ENCODE results near the gene PRR32. TPM values are rescaled to one million over a fixed set of nuclear protein-coding genes. Genes with fewer than 3 reads are reported as not detected.

PRR32 gene
- total and polyA plus RNA-seq, 2 donors (not counting 1 experiment from before 2014, with no cell fraction given), result not detected

- Histone ChIP-seq H3K27me3 (ENCODE audit: control insufficient read depth, insufficient read depth, low read length) (no peaks in the 10 kb centered on the region), H2AFZ (ENCODE audit: low read length) (no peak overlapping the region), H3K4me3 (replicated peaks in 1 of 4; ENCODE audit: control extremely low read depth in 1 of 4, insufficient read depth in 1 of 4, low read depth in 3 of 4, low read length in 4 of 4) (no peak overlapping the region), H3K9me3 (ENCODE audit: control insufficient read depth, insufficient read depth, low read depth, low read length) (no peaks in the 10 kb centered on the region), H3K4me2 (ENCODE audit: extremely low read depth, insufficient read depth, low read length) (no peak overlapping the region), H3K36me3 (ENCODE audit: control insufficient read depth, insufficient read depth, low read length) (no peaks in the 10 kb centered on the region), H3K9ac (ENCODE audit: insufficient read depth, low read length) (no peak overlapping the region), H4K20me1 (ENCODE audit: control insufficient read depth, extremely low read depth, insufficient read depth, low read length) (no peaks in the 10 kb centered on the region), H3K79me2 (ENCODE audit: control insufficient read depth, insufficient read depth, low read length) (no peaks in the 10 kb centered on the region), H3K4me1 (ENCODE audit: control insufficient read depth, extremely low read depth, insufficient read depth, low read length) (no peaks in the 10 kb centered on the region), H3K27ac (ENCODE audit: insufficient read depth, low read length) (no peak overlapping the region)
- no peak for TF ChIP-seq CTCF (conservative IDR thresholded peaks at IDR 0.05 in 1 of 2, IDR thresholded peaks at IDR 0.05 in 1 of 2; ENCODE audit: low read depth in 1 of 2, low read length in 2 of 2)
- no peak for TF ChIP-seq EZH2 (IDR thresholded peaks at IDR 0.05; ENCODE audit: low read length, missing control alignments)
- no peak for DNase-seq (ENCODE audit: low read depth in 2 of 2)
These were observed 16.7 kb downstream of the PRR32 start for GRCh38 chrX:126836186-126836585.

- TF ChIP-seq CTCF (conservative IDR thresholded peaks at IDR 0.05 in 1 of 2, IDR thresholded peaks at IDR 0.05 in 1 of 2; ENCODE audit: low read depth in 1 of 2, low read length in 2 of 2), result no peak
- TF ChIP-seq EZH2 (IDR thresholded peaks at IDR 0.05; ENCODE audit: low read length, missing control alignments), result no peak
- Histone ChIP-seq H3K79me2 (ENCODE audit: control insufficient read depth, insufficient read depth, low read length) (no peaks in the 10 kb centered on the region), H2AFZ (ENCODE audit: low read length) (no peak overlapping the region)
These were observed 27.6 kb downstream of the PRR32 start for GRCh38 chrX:126847143-126847542.

GRCh38 chrX:126855839-126856524 is 36.5 kb downstream of the PRR32 start:
- Histone ChIP-seq H4K20me1 (ENCODE audit: control insufficient read depth, extremely low read depth, insufficient read depth, low read length) (no peaks in the 10 kb centered on the region), H3K4me1 (ENCODE audit: control insufficient read depth, extremely low read depth, insufficient read depth, low read length) (no peaks in the 10 kb centered on the region), H3K4me2 (ENCODE audit: extremely low read depth, insufficient read depth, low read length) (no peak overlapping the region), H3K36me3 (ENCODE audit: control insufficient read depth, insufficient read depth, low read length) (no peaks in the 10 kb centered on the region), H3K27me3 (ENCODE audit: control insufficient read depth, insufficient read depth, low read length) (no peaks in the 10 kb centered on the region), H3K79me2 (ENCODE audit: control insufficient read depth, insufficient read depth, low read length) (no peaks in the 10 kb centered on the region), H3K27ac (ENCODE audit: insufficient read depth, low read length) (no peak overlapping the region), H3K9ac (ENCODE audit: insufficient read depth, low read length) (no peak overlapping the region), H2AFZ (ENCODE audit: low read length) (no peak overlapping the region), H3K4me3 (replicated peaks in 1 of 4; ENCODE audit: control extremely low read depth in 1 of 4, insufficient read depth in 1 of 4, low read depth in 3 of 4, low read length in 4 of 4) (no peak overlapping the region), H3K9me3 (ENCODE audit: control insufficient read depth, insufficient read depth, low read depth, low read length) (no peaks in the 10 kb centered on the region)
- no peak for DNase-seq (ENCODE audit: low read depth in 2 of 2)
- TF ChIP-seq EZH2 (IDR thresholded peaks at IDR 0.05; ENCODE audit: low read length, missing control alignments) (no peak), CTCF (conservative IDR thresholded peaks at IDR 0.05 in 1 of 2, IDR thresholded peaks at IDR 0.05 in 1 of 2; ENCODE audit: low read depth in 1 of 2, low read length in 2 of 2) (no peak)

More at GRCh38 chrX:126847143-126847542, 27.6 kb downstream of the PRR32 start:
- H3K4me1 ChIP-seq (ENCODE audit: control insufficient read depth, extremely low read depth, insufficient read depth, low read length), result no peaks in the 10 kb centered on the region
- H3K4me3 ChIP-seq (replicated peaks in 1 of 4; ENCODE audit: control extremely low read depth in 1 of 4, insufficient read depth in 1 of 4, low read depth in 3 of 4, low read length in 4 of 4), result no peak overlapping the region
- H3K4me2 ChIP-seq (ENCODE audit: extremely low read depth, insufficient read depth, low read length), result no peak overlapping the region
- H3K27ac ChIP-seq (ENCODE audit: insufficient read depth, low read length), result no peak overlapping the region
- H3K36me3 ChIP-seq (ENCODE audit: control insufficient read depth, insufficient read depth, low read length), result no peaks in the 10 kb centered on the region
- H4K20me1 ChIP-seq (ENCODE audit: control insufficient read depth, extremely low read depth, insufficient read depth, low read length), result no peaks in the 10 kb centered on the region
- H3K9me3 ChIP-seq (ENCODE audit: control insufficient read depth, insufficient read depth, low read depth, low read length), result no peaks in the 10 kb centered on the region
- no peak for DNase-seq (ENCODE audit: low read depth in 2 of 2)
- H3K9ac ChIP-seq (ENCODE audit: insufficient read depth, low read length), result no peak overlapping the region
- no peaks in the 10 kb centered on the region for H3K27me3 ChIP-seq (ENCODE audit: control insufficient read depth, insufficient read depth, low read length)
